ENCODE measurements around the gene CADM2.

DNA sequence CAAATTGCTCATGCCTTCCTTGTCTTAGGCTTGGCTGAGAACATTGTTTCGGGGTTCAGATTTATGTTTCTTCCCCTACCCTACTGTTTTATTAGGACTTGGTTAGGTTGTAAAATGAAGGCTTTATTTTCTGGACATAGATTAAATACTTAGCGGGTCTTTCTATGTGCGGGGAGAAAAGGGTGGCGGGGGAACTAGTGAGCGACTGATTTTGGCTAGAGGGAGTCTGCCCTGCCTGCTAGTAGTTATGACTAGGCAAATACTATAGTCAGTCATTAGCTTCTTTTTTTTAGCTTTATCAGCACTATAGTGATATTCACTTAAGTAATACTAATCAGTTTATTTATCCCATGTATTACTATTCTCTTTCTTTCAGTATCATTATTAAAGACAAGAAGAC is 3.6 kb downstream of the CADM2 start:
- no peak for TF ChIP-seq CTCF (conservative IDR thresholded peaks at IDR 0.05)
- TF ChIP-seq ZFX (IDR thresholded peaks at IDR 0.05), result no peak
